CD14-positive monocyte (primary cell): ENCODE results near the gene CDK2. TPM values are rescaled to one million over a fixed set of nuclear protein-coding genes. Genes with fewer than 3 reads are reported as not detected.

Source experiments
- DNase-seq, 3 donors: peaks; one replicate each; pipeline ENCODE4 v3.0.0-alpha.2; 2011 to 2022
- H2AFZ ChIP-seq: 2 replicates; pipeline ENCODE4 v1.6.0; 2012; ENCODE audit warnings: mild to moderate bottlenecking, low read depth, low read length, inconsistent platforms; ENCODE audit not compliant: insufficient read depth, poor library complexity, severe bottlenecking
- H3K27ac ChIP-seq, 2 donors: 1 replicate in 1 of 2; 2 replicates in 1 of 2; pipeline ENCODE4 v1.5.1; 2012 to 2013; ENCODE audit warnings: low read length in 2 of 2, control low read depth in 1 of 2, inconsistent platforms in 1 of 2, low read depth in 1 of 2, mild to moderate bottlenecking in 1 of 2
- H3K27me3 ChIP-seq, 2 donors: one replicate each; pipeline versions ENCODE4 v1.6.0 to v1.6.1; 2011 to 2013; ENCODE audit warnings: low read length in 2 of 2; ENCODE audit not compliant: control insufficient read depth in 2 of 2, insufficient read depth in 2 of 2
- H3K36me3 ChIP-seq, 2 donors: replicated peaks in 1 of 2; 1 replicate in 1 of 2; 2 replicates in 1 of 2; pipeline versions ENCODE4 v1.5.1 to v1.6.1; 2012 to 2013; ENCODE audit warnings: low read length in 2 of 2, control low read depth in 1 of 2, inconsistent platforms in 1 of 2, mild to moderate bottlenecking in 1 of 2; ENCODE audit not compliant: insufficient read depth in 2 of 2, control insufficient read depth in 1 of 2
- H3K4me1 ChIP-seq, 2 donors: 1 replicate in 1 of 2; 2 replicates in 1 of 2; pipeline versions ENCODE4 v1.5.1 to v1.6.1; 2012 to 2013; ENCODE audit warnings: low read length in 2 of 2, control low read depth in 1 of 2, inconsistent platforms in 1 of 2, mild to moderate bottlenecking in 1 of 2, moderate library complexity in 1 of 2; ENCODE audit not compliant: insufficient read depth in 2 of 2, control insufficient read depth in 1 of 2
- H3K4me2 ChIP-seq: replicated peaks from 2 replicates; pipeline ENCODE3; 2012; ENCODE audit warnings: low read length, moderate library complexity, mild to moderate bottlenecking; ENCODE audit not compliant: poor library complexity, severe bottlenecking; ENCODE audit errors: extremely low read depth
- H3K4me3 ChIP-seq, 3 experiments: fragments of 200-600 bp in 1 of 3; sonication (generic) in 1 of 3; replicated peaks in 1 of 3; 1 replicate in 2 of 3; 2 replicates in 1 of 3; pipeline ENCODE4 v1.5.1; 2011 to 2013; ENCODE audit warnings: low read length in 3 of 3, mild to moderate bottlenecking in 3 of 3, control low read depth in 2 of 3, low read depth in 2 of 3, inconsistent platforms in 1 of 3, moderate library complexity in 1 of 3
- H3K79me2 ChIP-seq: 2 replicates; pipeline ENCODE4 v1.6.0; 2012; ENCODE audit warnings: mild to moderate bottlenecking, control low read depth, inconsistent platforms, low read length, moderate library complexity; ENCODE audit not compliant: insufficient read depth
- H3K9ac ChIP-seq: 2 replicates; pipeline ENCODE4 v1.6.0; 2017; ENCODE audit warnings: low read length, mild to moderate bottlenecking; ENCODE audit not compliant: insufficient read depth, poor library complexity, severe bottlenecking
- H3K9me3 ChIP-seq, 2 donors: replicated peaks in 1 of 2; 1 replicate in 1 of 2; 2 replicates in 1 of 2; pipeline versions ENCODE4 v1.5.1 to v1.6.1; 2012 to 2013; ENCODE audit warnings: low read length in 2 of 2, control low read depth in 1 of 2; ENCODE audit not compliant: control insufficient read depth in 1 of 2, insufficient read depth in 1 of 2
- H4K20me1 ChIP-seq: 2 replicates; pipeline ENCODE4 v1.6.0; 2012; ENCODE audit warnings: mild to moderate bottlenecking, low read length, control low read depth, moderate library complexity; ENCODE audit not compliant: insufficient read depth
- H3K27ac Mint-ChIP-seq, 7 donors: one replicate each; pipeline ENCODE4 v1.8.0; 2020; ENCODE audit warnings: mild to moderate bottlenecking in 7 of 7, mixed read lengths in 7 of 7, moderate library complexity in 6 of 7, inconsistent platforms in 2 of 7
- H3K27me3 Mint-ChIP-seq, 3 donors: one replicate each; pipeline ENCODE4 v1.8.0; 2021 to 2022; ENCODE audit warnings: low read depth in 3 of 3, mild to moderate bottlenecking in 3 of 3, mixed read lengths in 3 of 3, moderate library complexity in 3 of 3, inconsistent platforms in 1 of 3
- H3K36me3 Mint-ChIP-seq, 2 donors: one replicate each; pipeline ENCODE4 v1.8.0; 2020; ENCODE audit warnings: mixed read lengths in 2 of 2, inconsistent platforms in 1 of 2, mild to moderate bottlenecking in 1 of 2
- H3K4me1 Mint-ChIP-seq: one replicate; pipeline ENCODE4 v1.8.0; 2020; ENCODE audit warnings: mild to moderate bottlenecking, mixed read lengths
- H3K4me3 Mint-ChIP-seq, 2 donors: one replicate each; pipeline ENCODE4 v1.8.0; 2020; ENCODE audit warnings: mild to moderate bottlenecking in 2 of 2, mixed read lengths in 2 of 2, moderate library complexity in 1 of 2
- H3K9me3 Mint-ChIP-seq, 7 donors: one replicate each; pipeline ENCODE4 v1.8.0; 2020 to 2022; ENCODE audit warnings: mixed read lengths in 7 of 7, mild to moderate bottlenecking in 6 of 7, moderate library complexity in 6 of 7, inconsistent platforms in 2 of 7
- CTCF ChIP-seq: fragments of 200-600 bp; IDR thresholded peaks from one replicate; pipeline ENCODE4 v1.8.0; 2022; ENCODE audit warnings: antibody characterized with exemption, mild to moderate bottlenecking
- WGBS: methylation state at CpG from one replicate; pipeline ENCODE4 v1.1.5; 2013; ENCODE audit warnings: missing lambda C conversion rate; ENCODE audit not compliant: insufficient coverage; 5-methylcytosine and 5-hydroxymethylcytosine counted together
- intact Hi-C, 2 donors: fragments of 100-400 bp; cut with micrococcal nuclease; formaldehyde crosslinking; loops; one replicate each; pipeline versions ENCODE4 v1.15.0 to v1.15.1; 2023
- polyA plus RNA-seq, 3 donors: library from polyadenylated mRNA; depleted of rRNA in 1 of 3; unstranded in 2 of 3; stranded (reverse) in 1 of 3; fragments of 300-500 nt in 2 of 3; fragments of >200 nt in 1 of 3; fragmentation: Illumina TruSeq in 2 of 3; gene quantifications; 1 replicate in 2 of 3; 2 replicates in 1 of 3; pipeline ENCODE4 v1.2.3, GENCODE V29; 2012 to 2021

The CDK2 gene
- polyA plus RNA-seq, 3 donors = 4.1 to 11.8 (median 4.7) TPM

GRCh38 chr12:55938826-55939501 is 27.7 kb upstream of the CDK2 start:
- Histone ChIP-seq H3K27me3 (no peaks in the 10 kb centered on the region), H3K4me3 (no peak overlapping the region), H3K4me2 (no peak overlapping the region), H2AFZ (no peak overlapping the region), H3K27ac (no peak overlapping the region), H3K79me2 (peaks cover 6% of the 10 kb centered on the region), H3K9ac (no peak overlapping the region), H3K9me3 (no peaks in the 10 kb centered on the region), H3K36me3 (peaks cover 66 to 84% of the 10 kb centered on the region in 2 donors), H4K20me1 (peaks cover 6% of the 10 kb centered on the region), H3K4me1 (peaks cover 9 to 13% of the 10 kb centered on the region in 2 donors)
- no peaks in the 10 kb centered on the region for H3K9me3 Mint-ChIP-seq
- intact Hi-C loops = no loop called here
- peaks cover 0 to 1% (median 0%) of the 10 kb centered on the region in 3 donors for H3K27me3 Mint-ChIP-seq
- no peak overlapping the region for H3K4me3 Mint-ChIP-seq
- peak overlapping the region in 2 of 7 donors; percentile 3 to 46 for H3K27ac Mint-ChIP-seq
- DNase-seq = no peak
- no peak for TF ChIP-seq CTCF
- 93% methylated on average over 7 of the region's 8 CpGs for WGBS
- peaks cover 74 to 78% of the 10 kb centered on the region in 2 donors for H3K36me3 Mint-ChIP-seq
- H3K4me1 Mint-ChIP-seq = peaks cover 22% of the 10 kb centered on the region

- H3K9me3 ChIP-seq = no peaks in the 10 kb centered on the region
- no peak overlapping the region for H3K27ac ChIP-seq
- H3K9ac ChIP-seq = no peak overlapping the region
- H3K27me3 ChIP-seq = no peaks in the 10 kb centered on the region
- no peak overlapping the region for H2AFZ ChIP-seq
- peaks cover 86 to 89% of the 10 kb centered on the region in 2 donors for H3K36me3 Mint-ChIP-seq
- H3K36me3 ChIP-seq = peaks cover 77 to 97% of the 10 kb centered on the region in 2 donors
- H3K4me3 Mint-ChIP-seq = no peak overlapping the region
- peak; percentile 78 to 81 (median 81) for DNase-seq
- H3K27ac Mint-ChIP-seq = peak overlapping the region in 4 of 7 donors; percentile 69 to 77 (median 72)
- H3K79me2 ChIP-seq = no peaks in the 10 kb centered on the region
- intact Hi-C loops = loop anchor here in 1 of 2 donors (2.0 kb wide), 1 partner anchor 201 kb away; no protein-coding TSS in a partner anchor
- peaks cover 15% of the 10 kb centered on the region for H3K4me1 Mint-ChIP-seq
- H3K4me1 ChIP-seq = peaks cover 6 to 8% of the 10 kb centered on the region in 2 donors
- peak; percentile 86 for TF ChIP-seq CTCF
- H3K9me3 Mint-ChIP-seq = no peaks in the 10 kb centered on the region
- H3K4me2 ChIP-seq = no peak overlapping the region
- H4K20me1 ChIP-seq = peaks cover 3% of the 10 kb centered on the region
- WGBS = 0% methylated on average over 11 of the region's 18 CpGs
- peaks cover 0 to 1% (median 0%) of the 10 kb centered on the region in 3 donors for H3K27me3 Mint-ChIP-seq
- no peak overlapping the region for H3K4me3 ChIP-seq
Observed at GRCh38 chr12:55940065-55940732, 26.4 kb upstream of the CDK2 start.
